ENCODE measurements around the gene MAB21L4. TPM values are rescaled to one million over a fixed set of nuclear protein-coding genes. Genes with fewer than 3 reads are reported as not detected.

Gene MAB21L4
- polyA plus RNA-seq, 1 of the 3 experiments (the other 2 are of a cell fraction) = not detected

DNA sequence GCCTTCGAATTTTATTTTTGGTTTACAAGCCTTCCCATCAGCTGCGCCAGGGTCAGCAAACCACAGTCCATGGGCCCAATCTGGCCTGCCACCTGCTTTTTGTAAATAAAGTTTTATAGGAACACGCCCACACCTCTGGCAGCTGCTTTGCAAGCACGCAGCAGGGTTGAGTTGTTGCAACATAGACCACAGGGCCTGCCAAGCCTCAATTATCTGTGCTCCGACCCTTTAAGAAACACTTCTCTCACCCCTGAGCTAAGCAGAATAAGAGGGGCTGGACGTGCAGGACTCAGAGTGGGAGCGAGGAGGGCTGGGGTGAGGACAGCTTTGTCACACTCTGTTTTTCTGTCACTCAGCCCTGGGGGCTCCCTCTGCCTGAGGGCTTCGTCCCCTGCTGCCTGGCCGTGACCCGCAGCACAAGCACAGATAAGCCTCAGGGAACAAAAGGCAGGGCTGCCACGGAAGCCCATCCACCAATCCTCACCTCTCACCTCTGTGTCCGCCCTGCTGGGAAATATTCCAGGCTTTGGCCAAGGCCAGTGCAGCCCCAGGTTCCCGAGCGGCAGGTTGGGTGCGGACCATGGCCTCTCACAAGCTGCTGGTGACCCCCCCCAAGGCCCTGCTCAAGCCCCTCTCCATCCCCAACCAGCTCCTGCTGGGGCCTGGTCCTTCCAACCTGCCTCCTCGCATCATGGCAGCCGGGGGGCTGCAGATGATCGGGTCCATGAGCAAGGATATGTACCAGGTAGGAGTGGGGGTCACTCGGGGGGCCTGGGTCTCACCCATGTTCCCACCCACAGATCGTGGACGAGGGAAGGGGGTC is 27.5 kb downstream of the MAB21L4 start, which contains the start of gene AGXT:
AGXT (plus strand) TSS at position 539 of the 823 bp plus-strand sequence; CDS start at position 581, 42 bp downstream.
- no peak for DNase-seq
- H3K27me3 ChIP-seq (ENCODE audit: insufficient read depth) = peaks cover 2% of the 10 kb centered on the region; the same call in 1 of the 2 replicates

More for the DNA sequence above, 27.5 kb downstream of the MAB21L4 start, which contains the start of gene AGXT:
- Histone ChIP-seq H3K9me3 (no peaks in the 10 kb centered on the region), H3K36me3 (replicated peaks in 1 of 2; ENCODE audit: control insufficient read depth in 1 of 2, insufficient read depth in 2 of 2, low read length in 1 of 2) (no peaks in the 10 kb centered on the region), H3K79me2 (ENCODE audit: insufficient read depth) (no peaks in the 10 kb centered on the region), H4K20me1 (ENCODE audit: insufficient read depth) (no peaks in the 10 kb centered on the region), H3K27ac (ENCODE audit: low read depth in 2 of 2, low read length in 1 of 2) (no peak within 1 kb of the TSS), H3K4me3 (ENCODE audit: low read depth in 2 of 2, low read length in 1 of 2) (no peak within 1 kb of the TSS), H3K4me1 (ENCODE audit: control insufficient read depth in 1 of 2, insufficient read depth in 2 of 2, low read depth in 1 of 2, low read length in 1 of 2) (no peaks in the 10 kb centered on the region), H3K4me2 (no peak within 1 kb of the TSS), H2AFZ (ENCODE audit: low read depth) (no peak within 1 kb of the TSS), H3K9me2 (no peaks in the 10 kb centered on the region), H3K9ac (no peak within 1 kb of the TSS), H3F3A (replicated peaks; ENCODE audit: insufficient read depth) (no peaks in the 10 kb centered on the region)
- WGBS (ENCODE audit: low lambda C conversion rate) = 39% methylated on average over 11 of the region's 21 CpGs
- CTCF ChIA-PET = interaction anchor here (1.6 to 1.8 kb wide), 2 partner anchors 14 to 28 kb away, joined by 5 to 6 read pairs; no protein-coding TSS in a partner anchor
- TF ChIP-seq, protein P1, sequence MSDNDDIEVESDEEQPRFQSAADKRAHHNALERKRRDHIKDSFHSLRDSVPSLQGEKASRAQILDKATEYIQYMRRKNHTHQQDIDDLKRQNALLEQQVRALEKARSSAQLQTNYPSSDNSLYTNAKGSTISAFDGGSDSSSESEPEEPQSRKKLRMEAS (IDR thresholded peaks at IDR 0.05; ENCODE audit: low read depth) = no peak
- no peak for TF ChIP-seq CHD2 (IDR thresholded peaks at IDR 0.05; ENCODE audit: low read length, partially characterized antibody)
- TF ChIP-seq MXI1 (IDR thresholded peaks at IDR 0.05; ENCODE audit: low read depth, low read length) = no peak
- TF ChIP-seq, protein P2, sequence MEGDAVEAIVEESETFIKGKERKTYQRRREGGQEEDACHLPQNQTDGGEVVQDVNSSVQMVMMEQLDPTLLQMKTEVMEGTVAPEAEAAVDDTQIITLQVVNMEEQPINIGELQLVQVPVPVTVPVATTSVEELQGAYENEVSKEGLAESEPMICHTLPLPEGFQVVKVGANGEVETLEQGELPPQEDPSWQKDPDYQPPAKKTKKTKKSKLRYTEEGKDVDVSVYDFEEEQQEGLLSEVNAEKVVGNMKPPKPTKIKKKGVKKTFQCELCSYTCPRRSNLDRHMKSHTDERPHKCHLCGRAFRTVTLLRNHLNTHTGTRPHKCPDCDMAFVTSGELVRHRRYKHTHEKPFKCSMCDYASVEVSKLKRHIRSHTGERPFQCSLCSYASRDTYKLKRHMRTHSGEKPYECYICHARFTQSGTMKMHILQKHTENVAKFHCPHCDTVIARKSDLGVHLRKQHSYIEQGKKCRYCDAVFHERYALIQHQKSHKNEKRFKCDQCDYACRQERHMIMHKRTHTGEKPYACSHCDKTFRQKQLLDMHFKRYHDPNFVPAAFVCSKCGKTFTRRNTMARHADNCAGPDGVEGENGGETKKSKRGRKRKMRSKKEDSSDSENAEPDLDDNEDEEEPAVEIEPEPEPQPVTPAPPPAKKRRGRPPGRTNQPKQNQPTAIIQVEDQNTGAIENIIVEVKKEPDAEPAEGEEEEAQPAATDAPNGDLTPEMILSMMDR (IDR thresholded peaks at IDR 0.05) = no peak
- TF ChIP-seq, protein P3, sequence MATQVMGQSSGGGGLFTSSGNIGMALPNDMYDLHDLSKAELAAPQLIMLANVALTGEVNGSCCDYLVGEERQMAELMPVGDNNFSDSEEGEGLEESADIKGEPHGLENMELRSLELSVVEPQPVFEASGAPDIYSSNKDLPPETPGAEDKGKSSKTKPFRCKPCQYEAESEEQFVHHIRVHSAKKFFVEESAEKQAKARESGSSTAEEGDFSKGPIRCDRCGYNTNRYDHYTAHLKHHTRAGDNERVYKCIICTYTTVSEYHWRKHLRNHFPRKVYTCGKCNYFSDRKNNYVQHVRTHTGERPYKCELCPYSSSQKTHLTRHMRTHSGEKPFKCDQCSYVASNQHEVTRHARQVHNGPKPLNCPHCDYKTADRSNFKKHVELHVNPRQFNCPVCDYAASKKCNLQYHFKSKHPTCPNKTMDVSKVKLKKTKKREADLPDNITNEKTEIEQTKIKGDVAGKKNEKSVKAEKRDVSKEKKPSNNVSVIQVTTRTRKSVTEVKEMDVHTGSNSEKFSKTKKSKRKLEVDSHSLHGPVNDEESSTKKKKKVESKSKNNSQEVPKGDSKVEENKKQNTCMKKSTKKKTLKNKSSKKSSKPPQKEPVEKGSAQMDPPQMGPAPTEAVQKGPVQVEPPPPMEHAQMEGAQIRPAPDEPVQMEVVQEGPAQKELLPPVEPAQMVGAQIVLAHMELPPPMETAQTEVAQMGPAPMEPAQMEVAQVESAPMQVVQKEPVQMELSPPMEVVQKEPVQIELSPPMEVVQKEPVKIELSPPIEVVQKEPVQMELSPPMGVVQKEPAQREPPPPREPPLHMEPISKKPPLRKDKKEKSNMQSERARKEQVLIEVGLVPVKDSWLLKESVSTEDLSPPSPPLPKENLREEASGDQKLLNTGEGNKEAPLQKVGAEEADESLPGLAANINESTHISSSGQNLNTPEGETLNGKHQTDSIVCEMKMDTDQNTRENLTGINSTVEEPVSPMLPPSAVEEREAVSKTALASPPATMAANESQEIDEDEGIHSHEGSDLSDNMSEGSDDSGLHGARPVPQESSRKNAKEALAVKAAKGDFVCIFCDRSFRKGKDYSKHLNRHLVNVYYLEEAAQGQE (IDR thresholded peaks at IDR 0.05; ENCODE audit: low read depth, low read length) = no peak
- no peak for TF ChIP-seq TCF12 (IDR thresholded peaks at IDR 0.05)
- no peak for TF ChIP-seq JUND (IDR thresholded peaks at IDR 0.05)
- TF ChIP-seq RXRA (IDR thresholded peaks at IDR 0.05; ENCODE audit: borderline replicate concordance, low read depth) = no peak
- TF ChIP-seq TEAD4 (IDR thresholded peaks at IDR 0.05; ENCODE audit: borderline replicate concordance, insufficient read depth) = no peak
- no peak for TF ChIP-seq SMC3 (IDR thresholded peaks at IDR 0.05; ENCODE audit: low read depth, low read length)
- TF ChIP-seq EZH2phosphoT487 (IDR thresholded peaks at IDR 0.05; ENCODE audit: borderline replicate concordance, low read depth) = no peak
- TF ChIP-seq, protein P4, sequence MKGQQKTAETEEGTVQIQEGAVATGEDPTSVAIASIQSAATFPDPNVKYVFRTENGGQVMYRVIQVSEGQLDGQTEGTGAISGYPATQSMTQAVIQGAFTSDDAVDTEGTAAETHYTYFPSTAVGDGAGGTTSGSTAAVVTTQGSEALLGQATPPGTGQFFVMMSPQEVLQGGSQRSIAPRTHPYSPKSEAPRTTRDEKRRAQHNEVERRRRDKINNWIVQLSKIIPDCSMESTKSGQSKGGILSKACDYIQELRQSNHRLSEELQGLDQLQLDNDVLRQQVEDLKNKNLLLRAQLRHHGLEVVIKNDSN (IDR thresholded peaks at IDR 0.05; ENCODE audit: borderline replicate concordance, low read depth) = no peak
- no peak for TF ChIP-seq GABPA (IDR thresholded peaks at IDR 0.05; ENCODE audit: low read depth)
- TF ChIP-seq FOXM1 (IDR thresholded peaks at IDR 0.05; ENCODE audit: low read depth) = no peak
- no peak for TF ChIP-seq RFX5 (IDR thresholded peaks at IDR 0.05; ENCODE audit: low read length)
- TF ChIP-seq, protein P5, sequence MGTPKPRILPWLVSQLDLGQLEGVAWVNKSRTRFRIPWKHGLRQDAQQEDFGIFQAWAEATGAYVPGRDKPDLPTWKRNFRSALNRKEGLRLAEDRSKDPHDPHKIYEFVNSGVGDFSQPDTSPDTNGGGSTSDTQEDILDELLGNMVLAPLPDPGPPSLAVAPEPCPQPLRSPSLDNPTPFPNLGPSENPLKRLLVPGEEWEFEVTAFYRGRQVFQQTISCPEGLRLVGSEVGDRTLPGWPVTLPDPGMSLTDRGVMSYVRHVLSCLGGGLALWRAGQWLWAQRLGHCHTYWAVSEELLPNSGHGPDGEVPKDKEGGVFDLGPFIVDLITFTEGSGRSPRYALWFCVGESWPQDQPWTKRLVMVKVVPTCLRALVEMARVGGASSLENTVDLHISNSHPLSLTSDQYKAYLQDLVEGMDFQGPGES (IDR thresholded peaks at IDR 0.05; ENCODE audit: low read depth, low read length) = no peak
- TF ChIP-seq, protein P6, sequence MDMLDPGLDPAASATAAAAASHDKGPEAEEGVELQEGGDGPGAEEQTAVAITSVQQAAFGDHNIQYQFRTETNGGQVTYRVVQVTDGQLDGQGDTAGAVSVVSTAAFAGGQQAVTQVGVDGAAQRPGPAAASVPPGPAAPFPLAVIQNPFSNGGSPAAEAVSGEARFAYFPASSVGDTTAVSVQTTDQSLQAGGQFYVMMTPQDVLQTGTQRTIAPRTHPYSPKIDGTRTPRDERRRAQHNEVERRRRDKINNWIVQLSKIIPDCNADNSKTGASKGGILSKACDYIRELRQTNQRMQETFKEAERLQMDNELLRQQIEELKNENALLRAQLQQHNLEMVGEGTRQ (IDR thresholded peaks at IDR 0.05; ENCODE audit: borderline replicate concordance, low read depth, low read length) = no peak
- no peak for TF ChIP-seq EP300 (IDR thresholded peaks at IDR 0.05; ENCODE audit: borderline replicate concordance in 1 of 2, low read depth in 1 of 2, low read length in 1 of 2)
- POLR2A ChIA-PET = no interaction called here
